ENCODE results near the gene DIPK2B.

Gene DIPK2B

GRCh38 chrX:45191383-45191782 lies 9.3 kb downstream of the DIPK2B start:
- no peak for TF ChIP-seq CTCF (IDR thresholded peaks at IDR 0.05)

- no peak for TF ChIP-seq CTCF (IDR thresholded peaks at IDR 0.05)
Measured at GRCh38 chrX:45187731-45188130, 12.9 kb downstream of the DIPK2B start.

- TF ChIP-seq CTCF (IDR thresholded peaks at IDR 0.05): no peak
Measured at GRCh38 chrX:45186643-45187026, 14.0 kb downstream of the DIPK2B start.

- no peak for TF ChIP-seq CTCF (IDR thresholded peaks at IDR 0.05)
Measured at GRCh38 chrX:45184211-45184610, 16.5 kb downstream of the DIPK2B start.

- no peak for TF ChIP-seq CTCF (IDR thresholded peaks at IDR 0.05)
Measured at GRCh38 chrX:45172890-45173289, 27.8 kb downstream of the DIPK2B start.

GRCh38 chrX:45166781-45167180 lies 33.9 kb downstream of the DIPK2B start:
- no peak for TF ChIP-seq CTCF (IDR thresholded peaks at IDR 0.05)

GRCh38 chrX:45165726-45166125 lies 35.0 kb downstream of the DIPK2B start:
- no peak for TF ChIP-seq CTCF (IDR thresholded peaks at IDR 0.05)

GRCh38 chrX:45164995-45165394 lies 35.7 kb downstream of the DIPK2B start:
- no peak for TF ChIP-seq CTCF (IDR thresholded peaks at IDR 0.05)

All from LNCAP (cell line).